Activated T-helper 1 cell treated with Interleukin-2 at 50 U/mL for 16 hours (primary cell): Measurements from ENCODE around the gene IRF8.
"Not testable (repeated sequence)": the region's sequence is repeated elsewhere in the genome, so short reads cannot be mapped to it uniquely, and the experiment has no call there.

Source experiments
- DNase-seq: peaks from one replicate; pipeline ENCODE4 v3.0.0-alpha.2; 2020; ENCODE audit warnings: low read depth

The IRF8 gene

GRCh38 chr16:85898521-85899442, at the start of gene IRF8:
Gene IRF8, plus strand, starts transcription at chr16:85899162. Its CDS starts 3,854 bp downstream, at chr16:85903016.
- peak; percentile 22 for DNase-seq

- DNase-seq, result no peak
Measured at GRCh38 chr16:85849388-85849787, 49.6 kb upstream of the IRF8 start.

- no peak for DNase-seq
Measured at GRCh38 chr16:85850344-85850880, 48.5 kb upstream of the IRF8 start.

- no peak for DNase-seq
Measured at GRCh38 chr16:85851034-85851785, 47.8 kb upstream of the IRF8 start.

GRCh38 chr16:85853547-85854545, 45.1 kb upstream of the IRF8 start:
- DNase-seq, result no peak

- DNase-seq, result no peak
Measured at GRCh38 chr16:85854935-85855334, 44.0 kb upstream of the IRF8 start.

- no peak for DNase-seq
Measured at GRCh38 chr16:85856079-85856478, 42.9 kb upstream of the IRF8 start.

- no peak for DNase-seq
Measured at GRCh38 chr16:85856585-85856984, 42.4 kb upstream of the IRF8 start.

GRCh38 chr16:85857406-85857805, 41.6 kb upstream of the IRF8 start:
- DNase-seq, result no peak

GRCh38 chr16:85858571-85858970, 40.4 kb upstream of the IRF8 start:
- DNase-seq, result not testable (repeated sequence)

GRCh38 chr16:85858984-85859817, 39.8 kb upstream of the IRF8 start:
- DNase-seq, result no peak

- DNase-seq, result no peak
Measured at GRCh38 chr16:85859818-85860125, 39.2 kb upstream of the IRF8 start.

GRCh38 chr16:85860413-85861094, 38.4 kb upstream of the IRF8 start:
- DNase-seq, result no peak

- no peak for DNase-seq
Measured at GRCh38 chr16:85861095-85861825, 37.7 kb upstream of the IRF8 start.

GRCh38 chr16:85862476-85863383, 36.2 kb upstream of the IRF8 start:
- no peak for DNase-seq

- DNase-seq, result no peak
Measured at GRCh38 chr16:85863384-85863774, 35.6 kb upstream of the IRF8 start.

GRCh38 chr16:85864965-85865364, 34.0 kb upstream of the IRF8 start:
- DNase-seq, result no peak

GRCh38 chr16:85867189-85867588, 31.8 kb upstream of the IRF8 start:
- DNase-seq, result no peak
